CD4-positive, CD25-positive, alpha-beta regulatory T cell (primary cell): ENCODE data around the gene SP140. TPM values are rescaled to one million over a fixed set of nuclear protein-coding genes. Genes with fewer than 3 reads are reported as not detected.
A peak's percentile ranks its signal among the peaks of the same experiment; 100 is the strongest.

Experiments used
- ATAC-seq, 2 donors: fragments of 150-1000 bp; cut with Tn5 transposase; one replicate each; pipeline ENCODE4 v1.10.0; 2021; ENCODE audit warnings: low read depth in 2 of 2, moderate number of reproducible peaks in 2 of 2, moderate library complexity in 1 of 2
- DNase-seq, 3 donors: peaks; one replicate each; pipeline versions ENCODE4 v3.0.0 to v3.0.0-alpha.2; 2012 to 2022; ENCODE audit warnings: mixed read lengths in 1 of 3
- H3K27ac ChIP-seq: one replicate; pipeline ENCODE4 v1.7.0; 2013; ENCODE audit warnings: mild to moderate bottlenecking, low read length; ENCODE audit not compliant: insufficient read depth, poor library complexity, severe bottlenecking
- H3K27me3 ChIP-seq: one replicate; pipeline ENCODE4 v1.7.0; 2013; ENCODE audit warnings: low read length; ENCODE audit not compliant: control insufficient read depth, insufficient read depth
- H3K36me3 ChIP-seq: one replicate; pipeline ENCODE4 v1.7.0; 2013; ENCODE audit warnings: mild to moderate bottlenecking, low read length, moderate library complexity; ENCODE audit not compliant: control insufficient read depth, insufficient read depth
- H3K4me1 ChIP-seq: 2 replicates; pipeline ENCODE4 v1.7.0; 2013; ENCODE audit warnings: mild to moderate bottlenecking, low read length; ENCODE audit not compliant: insufficient read depth, control insufficient read depth, poor library complexity, severe bottlenecking
- H3K4me3 ChIP-seq: one replicate; pipeline ENCODE4 v1.7.0; 2013; ENCODE audit warnings: low read depth, mild to moderate bottlenecking, low read length, moderate library complexity
- H3K9me3 ChIP-seq, 2 experiments: 1 replicate in 1 of 2; 2 replicates in 1 of 2; pipeline ENCODE4 v1.7.0; 2013; ENCODE audit warnings: low read length in 2 of 2, mild to moderate bottlenecking in 1 of 2, moderate library complexity in 1 of 2; ENCODE audit not compliant: control insufficient read depth in 2 of 2
- H3K27ac Mint-ChIP-seq, 3 donors: one replicate each; pipeline ENCODE4 v1.8.0; 2020 to 2022; ENCODE audit warnings: mild to moderate bottlenecking in 3 of 3, mixed read lengths in 3 of 3, moderate library complexity in 2 of 3
- H3K27me3 Mint-ChIP-seq: one replicate; pipeline ENCODE4 v1.8.0; 2022; ENCODE audit warnings: mild to moderate bottlenecking, mixed read lengths
- H3K36me3 Mint-ChIP-seq: one replicate; pipeline ENCODE4 v1.8.0; 2020; ENCODE audit warnings: mixed read lengths
- H3K4me1 Mint-ChIP-seq, 4 donors: one replicate each; pipeline ENCODE4 v1.8.0; 2020 to 2022; ENCODE audit warnings: mixed read lengths in 4 of 4, mild to moderate bottlenecking in 1 of 4
- H3K4me3 Mint-ChIP-seq, 4 donors: one replicate each; pipeline ENCODE4 v1.8.0; 2020 to 2022; ENCODE audit warnings: mild to moderate bottlenecking in 4 of 4, mixed read lengths in 4 of 4, moderate library complexity in 3 of 4
- H3K9me3 Mint-ChIP-seq, 7 donors: one replicate each; pipeline ENCODE4 v1.8.0; 2020 to 2022; ENCODE audit warnings: mixed read lengths in 7 of 7, mild to moderate bottlenecking in 3 of 7, moderate library complexity in 2 of 7
- polyA plus RNA-seq, 4 donors: library from polyadenylated mRNA; unstranded; fragments of 300-500 nt; fragmentation: Illumina TruSeq; gene quantifications; one replicate each; pipeline ENCODE4 v1.2.3, GENCODE V29; 2021
- total RNA-seq: library from RNA; stranded (reverse); gene quantifications from one replicate; pipeline ENCODE4 v1.2.3, GENCODE V29; 2022

SP140 gene
- total and polyA plus RNA-seq, 5 donors from 2014 or later = 22.4 to 100 (median 32.6) TPM

DNA sequence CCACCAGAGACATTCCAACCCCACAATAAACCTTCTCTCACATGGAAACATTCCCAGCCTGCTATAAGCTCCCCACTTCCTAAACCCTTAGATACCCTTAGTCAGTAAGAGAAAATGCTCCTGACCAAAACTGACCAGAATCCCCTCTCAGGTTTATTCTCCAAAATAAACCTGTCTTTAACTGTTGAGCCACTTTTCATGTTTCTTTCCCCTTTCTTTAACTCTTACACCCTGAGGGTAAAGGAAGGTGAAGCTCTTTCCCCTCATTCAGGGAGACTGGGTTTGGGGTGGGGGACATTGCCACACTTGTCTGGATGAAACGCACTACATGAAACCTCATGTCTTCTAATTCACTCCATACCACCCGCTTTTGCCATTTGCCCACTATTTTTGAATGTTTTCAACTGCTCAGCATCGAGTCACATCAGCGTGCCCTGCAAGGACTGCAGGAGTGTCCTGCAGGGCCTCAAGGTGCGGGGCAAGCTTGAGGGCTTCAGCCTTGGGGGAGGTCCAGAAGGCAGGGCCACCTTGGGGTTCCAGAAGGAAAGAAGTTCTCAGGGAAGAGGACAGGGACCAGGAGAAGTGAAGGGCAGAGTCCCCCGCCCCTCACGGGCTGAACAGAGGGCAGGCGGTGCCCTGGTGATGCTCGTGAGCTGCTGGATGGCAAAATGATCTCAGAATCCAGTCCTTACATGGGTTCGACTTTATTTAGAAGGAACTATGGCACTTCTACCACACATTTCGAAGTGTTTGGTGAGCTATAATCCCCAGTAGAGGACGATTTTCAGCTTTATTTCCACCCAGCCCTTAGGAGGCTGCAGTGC, 97.2 kb downstream of the SP140 start:
- Mint-ChIP-seq H3K4me1 (peaks cover 12 to 89% (median 57%) of the 10 kb centered on the region in 4 donors), H3K27ac (peak overlapping the region in 2 of 3 donors; percentile 55 to 68), H3K9me3 (peaks cover 0 to 2% (median 0%) of the 10 kb centered on the region in 7 donors), H3K36me3 (no peaks in the 10 kb centered on the region), H3K27me3 (no peaks in the 10 kb centered on the region), H3K4me3 (peak overlapping the region in 2 of 4 donors; percentile 22 to 82)
- Histone ChIP-seq H3K4me1 (peaks cover 64% of the 10 kb centered on the region), H3K27ac (no peak overlapping the region), H3K4me3 (no peak overlapping the region), H3K36me3 (no peaks in the 10 kb centered on the region), H3K27me3 (no peaks in the 10 kb centered on the region), H3K9me3 (no peaks in the 10 kb centered on the region)
- no peak for DNase-seq
- ATAC-seq = no peak

DNA sequence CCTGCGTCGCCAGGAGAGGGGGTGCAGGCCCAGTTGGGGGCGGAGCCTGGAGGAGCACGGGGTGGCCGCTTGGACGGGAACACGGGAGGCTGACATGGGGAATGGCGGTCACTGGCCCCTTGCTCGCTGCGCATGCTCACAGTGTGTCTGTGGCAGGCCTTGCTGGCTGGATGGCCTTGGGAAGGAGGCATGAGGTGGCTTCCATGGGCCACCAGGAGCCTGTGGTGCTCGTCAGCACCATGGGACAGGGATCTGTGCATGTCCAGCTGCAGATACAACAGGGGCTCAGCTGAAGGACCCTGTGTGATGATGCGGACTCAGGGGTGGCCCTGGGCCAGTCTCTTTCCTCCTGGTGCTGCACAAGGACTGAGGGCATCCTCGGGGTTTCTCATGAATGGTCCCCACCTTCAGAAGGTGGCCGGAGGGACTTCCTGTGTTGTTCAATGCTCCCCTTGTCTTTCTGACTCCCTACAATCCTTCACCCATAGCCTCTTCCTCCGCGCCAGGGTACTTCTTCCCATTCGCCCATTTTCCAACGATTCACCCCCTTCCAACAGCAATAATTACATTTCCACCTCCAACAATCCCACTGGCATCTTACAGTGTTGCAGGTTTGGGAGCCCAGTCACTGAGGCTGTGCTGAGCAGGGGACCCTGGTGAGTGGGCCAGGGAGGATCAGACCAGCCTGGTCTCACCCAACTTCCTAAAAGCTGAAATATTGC, 98.0 kb downstream of the SP140 start:
- no peak overlapping the region for H3K27ac ChIP-seq
- no peak overlapping the region for H3K4me3 ChIP-seq
- H3K36me3 ChIP-seq = no peaks in the 10 kb centered on the region
- H3K9me3 Mint-ChIP-seq = peaks cover 0 to 2% (median 0%) of the 10 kb centered on the region in 7 donors
- no peaks in the 10 kb centered on the region for H3K9me3 ChIP-seq
- no peaks in the 10 kb centered on the region for H3K27me3 ChIP-seq
- H3K36me3 Mint-ChIP-seq = peaks cover under 1% of the 10 kb centered on the region
- DNase-seq (no peak), ATAC-seq (no peak)
- no peaks in the 10 kb centered on the region for H3K27me3 Mint-ChIP-seq
- H3K4me1 Mint-ChIP-seq = peaks cover 17 to 86% (median 52%) of the 10 kb centered on the region in 4 donors
- peaks cover 64% of the 10 kb centered on the region for H3K4me1 ChIP-seq
- H3K4me3 Mint-ChIP-seq = peak overlapping the region in 2 of 4 donors; percentile 59 to 71
- H3K27ac Mint-ChIP-seq = peak overlapping the region; percentile 20 to 95 (median 86)

DNA sequence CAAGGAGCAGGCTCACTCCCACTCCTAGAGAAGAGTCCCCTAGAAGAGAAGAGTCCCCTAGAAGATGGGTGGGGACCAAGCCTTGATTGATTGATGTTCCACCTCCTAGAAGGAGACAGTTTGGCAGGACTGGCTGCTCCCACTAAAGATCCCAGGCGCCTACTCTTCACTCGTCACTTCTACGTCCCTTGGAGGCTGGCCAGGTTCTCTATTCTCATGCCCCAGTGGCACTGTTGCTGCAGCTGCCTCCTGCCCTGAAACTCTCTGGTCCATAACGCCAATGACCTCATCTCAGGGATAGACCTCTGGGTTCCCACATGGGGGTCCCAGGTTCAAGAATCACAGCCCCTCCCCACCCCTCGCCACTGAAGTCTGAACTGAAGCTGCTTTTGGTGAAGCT, 99.0 kb downstream of the SP140 start:
- peaks cover 21 to 86% (median 55%) of the 10 kb centered on the region in 4 donors for H3K4me1 Mint-ChIP-seq
- Histone ChIP-seq H3K4me3 (no peak overlapping the region), H3K4me1 (peaks cover 64% of the 10 kb centered on the region), H3K36me3 (peaks cover 1% of the 10 kb centered on the region), H3K9me3 (no peaks in the 10 kb centered on the region), H3K27me3 (no peaks in the 10 kb centered on the region), H3K27ac (no peak overlapping the region)
- peak overlapping the region in 2 of 3 donors; percentile 86 to 90 for H3K27ac Mint-ChIP-seq
- peaks cover 10% of the 10 kb centered on the region for H3K36me3 Mint-ChIP-seq
- H3K4me3 Mint-ChIP-seq = peak overlapping the region in 1 of 4 donors; percentile 71
- no peaks in the 10 kb centered on the region for H3K27me3 Mint-ChIP-seq
- H3K9me3 Mint-ChIP-seq = peaks cover 0 to 2% (median 0%) of the 10 kb centered on the region in 7 donors
- DNase-seq (no peak), ATAC-seq (no peak)

DNA sequence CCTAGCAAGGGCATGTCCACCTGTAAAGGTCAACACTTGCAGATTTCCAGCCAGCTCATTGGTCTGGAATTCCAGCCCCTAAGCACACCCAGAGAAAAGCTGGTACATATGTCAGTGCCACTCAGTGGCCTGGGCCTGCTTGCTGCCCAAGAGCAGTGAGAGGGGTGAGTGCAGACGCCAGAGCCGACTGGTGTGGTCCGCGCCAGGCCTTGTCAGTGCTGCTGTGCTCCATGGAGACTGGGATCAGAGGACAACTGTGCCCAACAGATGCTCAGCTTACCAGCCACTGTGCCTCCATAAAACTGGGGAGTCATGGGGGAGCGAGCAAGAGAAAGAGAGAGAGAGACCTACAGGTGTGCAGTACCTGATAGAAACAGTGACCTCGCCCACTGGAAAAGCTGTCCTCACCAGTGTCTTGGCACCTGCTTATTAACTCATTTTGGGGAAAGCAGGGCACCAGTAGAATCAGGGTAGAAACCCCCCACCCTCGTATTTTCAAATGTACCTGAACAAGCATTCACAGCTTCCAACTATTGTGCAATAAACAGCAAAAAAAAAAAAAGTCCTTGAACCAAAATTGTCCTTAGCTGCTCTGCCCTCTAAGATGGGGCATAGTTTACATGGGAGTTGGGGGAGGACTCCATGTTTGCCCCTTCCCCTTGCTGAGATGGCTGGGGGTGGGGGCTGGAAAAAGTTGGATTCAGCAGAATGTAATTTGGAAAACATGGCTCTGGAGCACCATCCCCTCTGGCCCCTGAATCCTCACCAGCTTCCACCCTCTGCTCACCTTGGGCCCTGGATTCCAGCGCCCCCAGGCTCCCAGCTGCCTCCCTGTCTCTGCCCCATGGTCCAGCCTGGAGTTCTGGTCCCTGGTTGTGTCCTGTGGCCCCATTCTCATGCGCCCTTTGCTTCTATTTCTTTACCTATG, 100.0 kb downstream of the SP140 start:
- peaks cover 2% of the 10 kb centered on the region for H3K36me3 ChIP-seq
- H3K4me3 ChIP-seq = no peak overlapping the region
- Mint-ChIP-seq H3K4me3 (peak overlapping the region; percentile 71 to 94 (median 92)), H3K27ac (peak overlapping the region; percentile 96 to 100 (median 98)), H3K36me3 (peaks cover 21% of the 10 kb centered on the region), H3K27me3 (no peaks in the 10 kb centered on the region), H3K4me1 (peaks cover 31 to 87% (median 58%) of the 10 kb centered on the region in 4 donors), H3K9me3 (no peaks in the 10 kb centered on the region)
- DNase-seq (no peak), ATAC-seq (no peak)
- no peak overlapping the region for H3K27ac ChIP-seq
- peaks cover 68% of the 10 kb centered on the region for H3K4me1 ChIP-seq
- no peaks in the 10 kb centered on the region for H3K9me3 ChIP-seq
- no peaks in the 10 kb centered on the region for H3K27me3 ChIP-seq

DNA sequence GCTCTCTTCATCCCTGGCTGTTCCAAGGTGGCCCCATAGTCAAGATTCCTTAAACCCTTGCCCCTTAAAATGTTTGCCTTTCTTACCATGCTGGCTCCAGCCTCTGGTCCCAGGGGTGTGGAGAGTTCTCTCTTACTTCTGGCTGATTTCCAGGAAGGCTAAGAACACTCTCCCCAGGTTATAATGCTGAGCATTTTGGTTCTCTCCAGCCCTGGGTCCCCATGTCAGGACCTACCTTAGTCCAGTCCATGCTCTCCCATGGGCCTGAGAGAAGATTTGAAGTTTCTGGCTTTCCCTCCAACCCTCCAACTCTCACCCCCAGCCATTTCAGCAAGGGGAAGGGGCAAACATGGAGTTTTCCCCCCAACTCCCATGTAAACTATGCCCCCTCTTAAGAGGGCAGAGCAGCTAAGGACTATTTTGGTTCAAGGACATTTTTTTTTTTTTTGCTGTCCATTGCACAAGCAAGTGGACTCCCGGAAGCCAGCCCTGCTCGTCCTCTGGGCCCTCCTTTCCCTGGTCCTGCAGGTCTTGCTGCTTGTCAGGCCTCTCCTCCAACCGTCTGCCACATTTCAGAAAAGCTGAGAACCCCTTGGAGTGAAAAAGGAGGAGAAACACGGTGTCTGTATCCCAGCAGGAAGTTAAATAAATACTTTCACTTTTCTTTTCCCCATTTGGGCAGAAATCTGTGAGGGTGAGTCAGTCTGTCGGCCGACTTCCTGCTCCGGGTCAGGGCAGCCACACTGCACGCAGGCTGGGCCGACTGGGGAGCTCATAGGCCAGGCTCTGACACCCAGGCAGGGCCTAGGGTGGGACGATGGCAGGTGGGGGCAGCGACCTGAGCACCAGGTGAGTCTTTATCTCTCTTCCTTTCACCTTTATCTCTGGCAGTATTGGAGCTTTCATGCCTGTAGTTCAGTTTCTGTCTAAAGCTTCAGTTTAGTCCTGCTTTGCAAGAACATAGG, 101.2 kb downstream of the SP140 start, which contains the start of gene SP140L:
Gene SP140L, plus strand, starts transcription at position 741 of the 965 bp plus-strand sequence. Its CDS starts 77 bp downstream, at position 818.
- peak; percentile 72 to 91 (median 76) for DNase-seq
- Histone ChIP-seq H3K4me1 (peaks cover 64% of the 10 kb centered on the region), H3K36me3 (peaks cover 7% of the 10 kb centered on the region), H3K27ac (peak within 1 kb of the TSS; percentile 90), H3K27me3 (no peaks in the 10 kb centered on the region), H3K9me3 (no peaks in the 10 kb centered on the region), H3K4me3 (peak within 1 kb of the TSS; percentile 98)
- H3K27ac Mint-ChIP-seq = peak within 1 kb of the TSS; percentile 96 to 100 (median 98)
- H3K36me3 Mint-ChIP-seq = peaks cover 25% of the 10 kb centered on the region
- peaks cover 40 to 87% (median 59%) of the 10 kb centered on the region in 4 donors for H3K4me1 Mint-ChIP-seq
- no peaks in the 10 kb centered on the region for H3K27me3 Mint-ChIP-seq
- peak within 1 kb of the TSS; percentile 94 to 100 (median 95) for H3K4me3 Mint-ChIP-seq
- peak; percentile 99 to 100 for ATAC-seq
- H3K9me3 Mint-ChIP-seq = no peaks in the 10 kb centered on the region

DNA sequence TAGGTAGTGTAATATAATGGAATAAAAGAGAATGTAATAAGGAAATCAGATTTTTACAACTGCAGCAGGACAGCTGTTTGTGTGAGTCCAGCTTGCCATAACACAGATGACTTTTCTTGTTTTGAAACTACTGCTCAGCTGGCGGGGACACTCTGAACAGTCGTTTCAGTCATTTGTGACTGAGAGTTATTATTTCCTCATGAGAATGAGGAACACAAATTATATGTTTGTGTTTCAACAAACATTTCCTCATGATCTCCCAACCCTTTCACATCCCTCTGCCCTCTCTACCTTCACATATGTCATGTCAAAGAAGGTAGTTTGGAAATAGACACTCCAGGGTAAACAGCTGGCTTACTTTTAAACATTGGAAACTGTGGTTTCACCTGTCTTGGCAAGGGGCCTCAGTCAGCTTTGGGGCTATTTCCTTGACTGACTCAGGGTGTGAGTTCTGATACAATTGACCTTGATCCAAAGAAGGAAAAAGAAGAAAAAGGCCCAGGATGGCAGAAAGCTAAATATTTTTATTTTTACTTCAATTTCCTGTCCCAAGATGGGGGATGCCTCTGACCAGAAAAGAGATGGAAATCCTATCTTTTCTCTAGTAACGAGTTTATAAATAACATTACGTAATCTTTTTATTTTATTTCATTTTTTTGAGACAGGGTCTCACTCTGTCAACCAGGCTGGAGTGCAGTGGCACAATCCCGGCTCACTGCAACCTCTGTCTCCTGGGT, 102.0 kb downstream of the SP140 start:
- Mint-ChIP-seq H3K4me1 (peaks cover 48 to 87% (median 65%) of the 10 kb centered on the region in 4 donors), H3K4me3 (peak overlapping the region; percentile 94 to 100 (median 95)), H3K36me3 (peaks cover 29% of the 10 kb centered on the region), H3K9me3 (no peaks in the 10 kb centered on the region), H3K27me3 (no peaks in the 10 kb centered on the region), H3K27ac (peak overlapping the region; percentile 96 to 100 (median 98))
- peaks cover 64% of the 10 kb centered on the region for H3K4me1 ChIP-seq
- no peak for DNase-seq
- no peaks in the 10 kb centered on the region for H3K9me3 ChIP-seq
- no peaks in the 10 kb centered on the region for H3K27me3 ChIP-seq
- H3K4me3 ChIP-seq = peak overlapping the region; percentile 98
- ATAC-seq = peak in 1 of 2 donors; percentile 8
- H3K36me3 ChIP-seq = peaks cover 12% of the 10 kb centered on the region
- peak overlapping the region; percentile 90 for H3K27ac ChIP-seq
